ENCODE results near the gene FCSK. TPM values are rescaled to one million over a fixed set of nuclear protein-coding genes. Genes with fewer than 3 reads are reported as not detected.

FCSK gene
- total and polyA plus RNA-seq, 2 of the 8 experiments (the other 6 are each of a cell fraction or from before 2014, with no cell fraction given), result 4.6 to 5.1 TPM

DNA sequence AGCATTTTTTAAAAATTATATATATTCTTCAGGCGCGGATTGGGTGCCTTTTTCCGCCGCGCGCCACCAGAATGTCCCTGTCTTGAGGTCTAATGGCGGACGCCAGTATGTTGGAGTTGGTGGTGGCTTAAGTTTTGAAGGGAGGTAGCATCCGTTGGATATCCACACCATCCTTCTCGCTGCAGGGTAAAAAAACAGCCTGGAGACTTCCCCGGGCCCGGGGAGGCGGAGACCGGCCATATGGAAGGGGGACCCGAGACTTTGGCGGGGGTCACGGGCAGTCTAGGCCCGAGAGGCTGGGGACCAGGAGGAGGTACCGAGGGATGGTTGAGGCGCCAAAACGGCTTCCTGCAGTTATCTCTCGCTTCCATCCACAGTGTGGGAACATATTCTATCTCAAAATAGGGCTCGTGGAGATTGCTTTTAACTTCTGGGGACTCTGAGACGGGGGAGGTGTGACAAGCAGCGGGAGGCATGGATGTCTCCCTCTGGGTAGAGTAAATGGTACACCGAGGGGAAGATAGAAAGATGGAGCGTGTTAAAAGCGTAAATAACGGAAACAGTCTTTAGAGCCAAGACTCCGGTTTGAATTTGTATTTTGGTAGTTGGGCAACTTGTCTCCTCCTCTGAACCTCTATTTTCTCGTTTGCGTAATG, 69.5 kb downstream of the FCSK start, which contains the start of gene SF3B3 (continued):
- peak; percentile 14 to 41; a peak in 2 of 4 replicates for TF ChIP-seq SIN3A (conservative IDR thresholded peaks at IDR 0.05 in 1 of 2, IDR thresholded peaks at IDR 0.05 in 1 of 2; ENCODE audit: low read depth in 1 of 2, low read length in 2 of 2)
- no peak for TF ChIP-seq BACH1 (IDR thresholded peaks at IDR 0.05; ENCODE audit: low read length)
- TF ChIP-seq CBX5 (IDR thresholded peaks at IDR 0.05; ENCODE audit: low read depth, low read length), result no peak
- TF ChIP-seq POU5F1 (IDR thresholded peaks at IDR 0.05; ENCODE audit: low read depth, low read length), result no peak
- no peak for TF ChIP-seq ASH2L (IDR thresholded peaks at IDR 0.05; ENCODE audit: low read length)
- TF ChIP-seq SP1 (IDR thresholded peaks at IDR 0.05; ENCODE audit: low read depth, low read length), result 0 out of 2 replicates have a peak, but pooled peaks have one; percentile 37
- TF ChIP-seq CTBP2 (IDR thresholded peaks at IDR 0.05; ENCODE audit: borderline replicate concordance, insufficient read depth, insufficient read length, low read length), result no peak
- TF ChIP-seq TEAD4 (IDR thresholded peaks at IDR 0.05; ENCODE audit: low read depth, low read length), result no peak
- peak; percentile 96 for TF ChIP-seq TBP (IDR thresholded peaks at IDR 0.05; ENCODE audit: low read depth, low read length)
- no peak for TF ChIP-seq ATF2 (IDR thresholded peaks at IDR 0.05; ENCODE audit: low read length)
- peak; percentile 72 for TF ChIP-seq CHD1 (IDR thresholded peaks at IDR 0.05; ENCODE audit: low read depth, low read length)
- no peak for TF ChIP-seq MAFK (IDR thresholded peaks at IDR 0.05; ENCODE audit: low read depth, low read length)
- TF ChIP-seq CBX8 (IDR thresholded peaks at IDR 0.05; ENCODE audit: borderline replicate concordance, low read depth, low read length), result no peak
- 0 out of 4 replicates have a peak, but pooled peaks of 1 of the 2 experiments have one; percentile 2 for TF ChIP-seq HDAC2 (IDR thresholded peaks at IDR 0.05; ENCODE audit: borderline replicate concordance in 1 of 2, low read depth in 2 of 2, low read length in 2 of 2)
- TF ChIP-seq CREB1 (IDR thresholded peaks at IDR 0.05), result no peak
- TF ChIP-seq JUN (IDR thresholded peaks at IDR 0.05; ENCODE audit: low read depth, low read length), result no peak
- no peak for TF ChIP-seq NANOG (IDR thresholded peaks at IDR 0.05; ENCODE audit: insufficient read depth, low read depth, low read length, poor library complexity, severe bottlenecking)
- no peak for TF ChIP-seq KDM4A (IDR thresholded peaks at IDR 0.05; ENCODE audit: low read depth, low read length, severe bottlenecking)
- no peak for TF ChIP-seq SRF (IDR thresholded peaks at IDR 0.05; ENCODE audit: low read depth, low read length)
- no peak for TF ChIP-seq SIX5 (IDR thresholded peaks at IDR 0.05; ENCODE audit: low read depth, low read length)
- TF ChIP-seq TAF1 (IDR thresholded peaks at IDR 0.05; ENCODE audit: low read depth, low read length), result peak; percentile 99
- TF ChIP-seq CEBPB (IDR thresholded peaks at IDR 0.05; ENCODE audit: low read depth, low read length), result no peak
- no peak for TF ChIP-seq EP300 (IDR thresholded peaks at IDR 0.05; ENCODE audit: borderline replicate concordance in 1 of 2, low read depth in 2 of 2, low read length in 2 of 2)
- TF ChIP-seq TCF12 (IDR thresholded peaks at IDR 0.05; ENCODE audit: low read depth, low read length), result no peak
